GM18867 (cell line): ENCODE data around the gene KAZALD1.

Experiments
- ATAC-seq: cut with Tn5 transposase; IDR thresholded peaks from one replicate; pipeline ENCODE4 v1.9.1; 2021; ENCODE audit warnings: mild to moderate bottlenecking, moderate library complexity; ENCODE audit not compliant: unreplicated experiment

The KAZALD1 gene

GRCh38 chr10:101046332-101047238, 15.2 kb upstream of the KAZALD1 start:
- ATAC-seq, result no peak

GRCh38 chr10:101047268-101047667, 14.5 kb upstream of the KAZALD1 start:
- ATAC-seq, result no peak

GRCh38 chr10:101047961-101048892, 13.6 kb upstream of the KAZALD1 start:
- no peak for ATAC-seq

- ATAC-seq, result peak; percentile 70
Measured at GRCh38 chr10:101050208-101051069, 11.3 kb upstream of the KAZALD1 start.

DNA sequence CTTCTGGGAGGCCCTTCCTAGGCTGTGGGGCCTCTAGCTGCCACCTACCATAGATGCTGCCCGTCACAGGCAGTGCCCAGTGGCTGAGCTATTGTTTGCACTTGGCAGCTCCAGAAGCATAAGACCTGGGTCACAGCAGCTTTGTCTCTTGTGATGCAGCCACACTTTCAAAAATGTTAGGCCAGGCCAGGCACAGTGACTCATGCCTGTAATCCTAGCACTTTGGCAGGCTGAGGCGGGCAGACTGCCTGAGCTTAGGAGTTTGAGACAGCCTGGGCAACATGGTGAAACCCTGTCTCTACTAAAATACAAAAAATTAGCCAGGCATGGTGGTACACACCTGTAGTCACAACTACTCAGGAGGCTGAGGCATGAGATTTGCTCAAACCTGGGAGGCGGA, 9.5 kb upstream of the KAZALD1 start:
- no peak for ATAC-seq

DNA sequence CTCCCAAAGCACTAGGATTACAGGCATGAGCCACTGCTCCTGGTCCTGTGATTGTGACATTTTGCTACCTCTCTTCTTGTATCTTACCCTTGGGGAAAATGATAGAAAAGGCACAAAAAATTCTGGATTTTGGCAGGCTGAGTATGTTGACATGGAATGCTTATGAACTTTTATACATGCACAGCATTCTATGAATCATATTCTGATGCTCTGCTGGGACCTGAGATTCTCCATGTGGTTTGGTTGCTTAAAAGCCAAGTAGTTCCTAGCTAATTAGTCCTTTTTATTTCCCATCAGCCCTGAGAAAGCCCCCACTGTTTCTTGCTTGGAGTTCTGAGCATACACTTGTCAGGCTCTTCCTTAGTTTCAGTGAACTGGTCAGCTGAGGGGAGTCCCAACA, 8.3 kb upstream of the KAZALD1 start:
- no peak for ATAC-seq

DNA sequence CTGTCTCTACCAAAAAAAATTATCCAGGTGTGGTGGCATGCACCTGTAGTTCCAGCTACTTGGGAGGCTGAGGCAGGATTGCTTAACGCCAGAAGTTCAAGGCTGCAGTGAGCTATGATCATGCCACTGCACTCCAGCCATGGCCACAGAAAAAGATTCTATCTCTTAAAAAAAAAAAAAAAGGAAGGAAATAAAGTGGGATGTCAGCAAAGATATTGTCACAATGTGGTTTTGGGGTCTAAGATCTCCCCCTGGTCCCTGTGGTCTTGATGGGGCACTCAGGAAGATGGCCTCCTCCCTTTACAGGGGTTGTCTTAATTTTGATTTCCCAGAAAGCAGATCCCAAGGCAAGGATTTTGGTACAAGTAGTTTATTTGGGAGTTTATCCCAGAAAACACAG, 7.4 kb upstream of the KAZALD1 start:
- ATAC-seq, result no peak

DNA sequence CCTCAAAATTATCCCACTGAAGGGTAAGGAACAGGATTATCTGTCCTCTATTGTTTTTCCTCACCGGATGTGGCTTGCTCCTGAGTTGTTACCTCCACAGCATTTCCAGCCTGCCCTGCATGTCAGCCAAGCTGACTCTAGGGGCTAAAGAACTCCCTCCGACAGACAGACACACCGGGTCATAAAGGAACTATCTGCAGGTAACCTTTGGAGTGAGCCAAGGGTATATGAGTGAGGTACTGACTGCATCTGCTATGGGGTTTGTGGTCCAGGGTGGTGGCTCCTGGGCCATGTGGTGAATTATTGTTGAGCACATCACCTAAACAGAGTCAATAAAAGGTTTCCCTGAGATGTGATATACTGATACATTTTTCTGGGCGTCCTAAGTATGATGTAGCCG, 6.9 kb upstream of the KAZALD1 start:
- no peak for ATAC-seq

DNA sequence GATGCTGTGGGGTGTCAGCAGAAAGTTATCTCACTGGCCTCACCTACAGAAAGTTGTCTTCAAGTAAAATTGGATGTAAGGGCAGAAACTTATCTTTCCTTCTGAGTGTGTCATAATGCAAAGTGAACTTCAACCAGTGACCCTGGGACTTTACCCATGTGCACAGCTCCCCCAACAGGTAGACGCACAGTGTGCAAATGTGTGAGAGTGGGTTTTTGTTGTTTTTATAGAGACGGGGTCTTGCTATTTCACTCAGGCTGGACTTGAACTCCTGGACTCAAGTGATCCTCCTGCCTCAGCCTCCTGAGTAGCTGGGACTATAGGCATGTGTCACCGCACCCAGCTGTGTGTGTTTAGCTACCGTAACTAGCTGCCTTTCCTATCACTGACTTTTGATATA, 6.4 kb upstream of the KAZALD1 start:
- no peak for ATAC-seq

GRCh38 chr10:101056365-101057151, 5.2 kb upstream of the KAZALD1 start:
- ATAC-seq, result no peak

- peak; percentile 34 for ATAC-seq
Measured at GRCh38 chr10:101060036-101060950, 1.5 kb upstream of the KAZALD1 start.

GRCh38 chr10:101060951-101061623, 702 bp upstream of the KAZALD1 start:
- ATAC-seq, result peak; percentile 59

DNA sequence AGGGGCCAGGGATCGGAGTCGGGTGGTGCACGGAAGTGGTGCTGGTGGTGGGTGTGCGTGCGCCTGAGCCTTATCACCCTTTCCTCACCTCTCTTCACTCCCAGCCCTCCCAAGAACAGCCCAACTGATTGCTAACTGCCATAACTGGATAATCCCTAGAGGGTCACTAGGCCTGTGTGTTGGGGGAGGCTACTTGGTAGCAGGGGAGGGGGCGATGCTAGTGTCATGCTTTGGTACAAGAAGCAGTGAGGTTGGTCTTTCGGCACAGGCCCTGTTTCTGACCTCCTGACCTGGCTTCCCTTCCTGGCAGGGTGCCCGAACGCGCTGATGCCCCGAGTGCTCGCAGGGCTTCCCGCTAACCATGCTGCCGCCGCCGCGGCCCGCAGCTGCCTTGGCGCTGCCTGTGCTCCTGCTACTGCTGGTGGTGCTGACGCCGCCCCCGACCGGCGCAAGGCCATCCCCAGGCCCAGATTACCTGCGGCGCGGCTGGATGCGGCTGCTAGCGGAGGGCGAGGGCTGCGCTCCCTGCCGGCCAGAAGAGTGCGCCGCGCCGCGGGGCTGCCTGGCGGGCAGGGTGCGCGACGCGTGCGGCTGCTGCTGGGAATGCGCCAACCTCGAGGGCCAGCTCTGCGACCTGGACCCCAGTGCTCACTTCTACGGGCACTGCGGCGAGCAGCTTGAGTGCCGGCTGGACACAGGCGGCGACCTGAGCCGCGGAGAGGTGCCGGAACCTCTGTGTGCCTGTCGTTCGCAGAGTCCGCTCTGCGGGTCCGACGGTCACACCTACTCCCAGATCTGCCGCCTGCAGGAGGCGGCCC, 652 bp downstream of the KAZALD1 start:
- ATAC-seq, result peak; percentile 37

DNA sequence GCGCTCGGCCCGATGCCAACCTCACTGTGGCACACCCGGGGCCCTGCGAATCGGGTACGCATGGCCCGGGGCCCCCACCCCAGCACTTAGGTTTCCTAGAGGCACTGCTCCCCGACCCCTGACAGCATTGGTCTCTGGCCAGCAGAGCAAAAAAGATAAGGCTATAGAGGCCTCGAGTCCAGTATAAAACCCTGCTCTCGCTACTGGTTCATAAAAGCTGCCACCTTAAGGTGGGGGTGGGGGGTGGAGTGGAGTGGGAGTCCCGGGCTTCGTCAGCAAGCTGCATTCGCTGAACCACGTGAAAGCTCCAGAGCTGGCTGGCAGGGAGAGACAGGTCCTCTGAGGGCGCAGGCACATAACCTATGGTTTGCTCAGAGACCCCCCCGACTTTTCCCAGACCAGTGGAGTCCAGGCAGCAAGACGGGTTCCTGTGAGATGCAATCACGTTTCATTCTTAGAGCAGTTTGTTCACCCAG, 1.3 kb downstream of the KAZALD1 start:
- ATAC-seq, result no peak

DNA sequence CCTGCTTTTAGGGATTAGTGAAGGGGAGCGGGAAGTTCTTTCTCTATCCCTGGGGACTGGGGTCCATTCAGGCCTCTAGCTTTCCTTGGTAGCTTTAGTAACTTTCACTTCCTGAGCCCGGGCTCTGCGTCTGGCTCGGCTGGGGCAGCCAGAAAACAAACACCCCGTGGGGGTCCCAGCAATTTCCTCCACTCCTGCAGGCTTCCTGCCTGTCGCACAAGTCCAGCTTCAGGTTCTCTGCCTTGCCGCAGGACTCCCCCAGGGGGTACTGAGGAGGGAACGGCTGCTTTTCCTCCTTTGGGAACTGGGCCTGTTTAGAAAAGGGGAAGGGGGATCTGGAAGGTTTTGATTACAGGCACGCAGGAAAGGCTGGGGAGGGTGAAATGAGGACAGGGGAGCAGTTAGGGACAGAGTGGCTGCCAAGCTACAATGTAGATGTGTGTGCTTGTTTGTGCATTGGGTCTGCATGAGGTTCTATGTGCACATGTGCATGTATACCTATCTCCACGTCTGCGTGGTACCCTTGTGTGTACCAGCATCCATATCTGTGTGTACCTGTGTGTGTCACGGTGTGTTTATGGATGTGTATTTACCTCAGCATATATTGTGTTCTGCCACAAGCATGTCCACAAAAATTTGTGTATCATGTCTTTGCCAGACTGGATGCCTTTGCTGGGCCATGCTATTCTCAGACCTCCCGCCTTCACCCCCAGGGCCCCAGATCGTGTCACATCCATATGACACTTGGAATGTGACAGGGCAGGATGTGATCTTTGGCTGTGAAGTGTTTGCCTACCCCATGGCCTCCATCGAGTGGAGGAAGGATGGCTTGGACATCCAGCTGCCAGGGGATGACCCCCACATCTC, 2.0 kb downstream of the KAZALD1 start:
- ATAC-seq, result no peak

GRCh38 chr10:101064415-101065030, 2.7 kb downstream of the KAZALD1 start:
- no peak for ATAC-seq
